GM12878 (cell line): ENCODE results near the gene PLCXD1. TPM values are rescaled to one million over a fixed set of nuclear protein-coding genes. Genes with fewer than 3 reads are reported as not detected.
"Not testable (repeated sequence)": the region's sequence is repeated elsewhere in the genome, so short reads cannot be mapped to it uniquely, and the experiment has no call there.

Experiments
- ATAC-seq: fragments of 200-7000 bp; cut with Tn5 transposase; 3 replicates; pipeline ENCODE4 v1.9.1; 2020; ENCODE audit warnings: mild to moderate bottlenecking, moderate library complexity
- BruUV-seq: library from RNA; stranded (reverse); fragments of 400-500 nt; replicated peaks from 2 replicates; lab custom pipeline; 2021; lab: Mats Ljungman, UMichigan
- CTCF ChIA-PET: fragments of 300-600 bp; sonication (Branson Sonifier 250); formaldehyde crosslinking; extraction: SDS; loops from one replicate; lab custom pipeline; 2021; ENCODE audit warnings: inconsistent platforms; lab: Yijun Ruan, JAX
- POLR2A ChIA-PET: fragments of 350-600 bp; formaldehyde crosslinking; extraction: SDS; loops from one replicate; lab custom pipeline; 2021; ENCODE audit warnings: inconsistent platforms; lab: Charles Lee
- RAD21 ChIA-PET: fragments of 300-600 bp; sonication (Branson Sonifier 250); formaldehyde crosslinking; loops from one replicate; lab custom pipeline; 2023; ENCODE audit warnings: antibody characterized with exemption; ENCODE audit not compliant: unreplicated experiment; lab: Charles Lee
- SMC1A ChIA-PET: fragments of 300-600 bp; sonication (Branson Sonifier 250); formaldehyde crosslinking; loops from one replicate; lab custom pipeline; 2023; ENCODE audit not compliant: unreplicated experiment, uncharacterized antibody; lab: Charles Lee
- DNase-seq: peaks from one replicate; pipeline ENCODE4 v3.0.0-alpha.2; 2011; ENCODE audit warnings: low read depth, low spot score
- FAIRE-seq: peaks from 3 replicates; lab custom pipeline; 2011; peaks lifted over from hg19 to GRCh38; lab: Jason Lieb, UNC
- H2AFZ ChIP-seq: 2 replicates; pipeline ENCODE4 v1.6.0; 2011; ENCODE audit warnings: low read depth, low read length, control low read depth; ENCODE audit not compliant: control insufficient read depth
- H3K27ac ChIP-seq: 2 replicates; pipeline ENCODE4 v1.5.1; 2011; ENCODE audit warnings: control low read depth; ENCODE audit not compliant: control insufficient read depth, insufficient read depth
- H3K27me3 ChIP-seq, 2 experiments: replicated peaks in 1 of 2; 2 replicates each; pipeline versions ENCODE4 v1.6.0 to v1.6.1; 2011; ENCODE audit warnings: low read length in 1 of 2; ENCODE audit not compliant: control insufficient read depth in 2 of 2, insufficient read depth in 2 of 2
- H3K36me3 ChIP-seq, 2 experiments: 2 replicates each; pipeline ENCODE4 v1.5.1; 2011; ENCODE audit warnings: low read length in 1 of 2; ENCODE audit not compliant: control insufficient read depth in 2 of 2, insufficient read depth in 2 of 2
- H3K4me1 ChIP-seq: 2 replicates; pipeline ENCODE4 v1.6.1; 2011; ENCODE audit warnings: mild to moderate bottlenecking, low read length, moderate library complexity, mixed read lengths; ENCODE audit not compliant: control insufficient read depth, insufficient read depth
- H3K4me2 ChIP-seq: 2 replicates; pipeline ENCODE4 v1.6.0; 2011; ENCODE audit warnings: control low read depth; ENCODE audit not compliant: control insufficient read depth, insufficient read depth
- H3K4me3 ChIP-seq: fragments of 200-600 bp; sonication (generic); 2 replicates; pipeline ENCODE4 v1.5.1; 2016
- H3K79me2 ChIP-seq: 2 replicates; pipeline ENCODE4 v1.6.0; 2011; ENCODE audit warnings: low read length; ENCODE audit not compliant: control insufficient read depth, insufficient read depth
- H3K9ac ChIP-seq: 2 replicates; pipeline ENCODE4 v1.8.0; 2011; ENCODE audit warnings: low read length, control low read depth, mixed read lengths; ENCODE audit not compliant: control insufficient read depth, insufficient read depth
- H3K9me3 ChIP-seq: replicated peaks from 3 replicates; pipeline ENCODE4 v1.5.1; 2011; ENCODE audit warnings: mild to moderate bottlenecking, low read length; ENCODE audit not compliant: control insufficient read depth, insufficient read depth
- H4K20me1 ChIP-seq: 2 replicates; pipeline ENCODE4 v1.6.0; 2011; ENCODE audit not compliant: control insufficient read depth, insufficient read depth
- ATF7 ChIP-seq: fragments of 450-650 bp; IDR thresholded peaks from 2 replicates; pipeline ENCODE4 v1.6.1; 2016; ENCODE audit warnings: low read depth, mild to moderate bottlenecking
- MLLT1 ChIP-seq: fragments of 450-650 bp; IDR thresholded peaks from 2 replicates; pipeline ENCODE4 v1.6.1; 2016; ENCODE audit warnings: mild to moderate bottlenecking
- NBN ChIP-seq: fragments of 450-650 bp; IDR thresholded peaks from 2 replicates; pipeline ENCODE4 v1.6.1; 2016
- WGBS: methylation state at CpG from one replicate; pipeline ENCODE4 v1.1.6; 2016; ENCODE audit warnings: low lambda C conversion rate; ENCODE audit not compliant: insufficient replicate concordance, insufficient coverage; ENCODE audit errors: missing lambda C conversion rate; 5-methylcytosine and 5-hydroxymethylcytosine counted together
- in situ Hi-C: fragments of 300-500 bp; cut with MboI; formaldehyde crosslinking; loops from 9 replicates; pipeline ENCODE4 v1.14.3; 2018; ENCODE audit warnings: mixed read lengths
- intact Hi-C: fragments of 100-400 bp; cut with micrococcal nuclease; formaldehyde crosslinking; loops from one replicate; pipeline ENCODE4 v1.14.2; 2022; ENCODE audit not compliant: unreplicated experiment
- polyA plus RNA-seq, 11 experiments: library from polyadenylated mRNA; depleted of rRNA in 4 of 11; unstranded in 6 of 11; stranded (reverse) in 5 of 11; fragments of >200 nt; fragmentation: Nextera tagmentation in 4 of 11; fragmentation: Illumina TruSeq in 1 of 11; extraction: Ambion mirVana in 4 of 11; extraction: Trizol in 1 of 11; gene quantifications; 1 replicate in 1 of 11; 2 replicates in 10 of 11; pipeline versions ENCODE4 v1.2.1 to v1.2.3, GENCODE V29; 2011 to 2016; ENCODE audit warnings: inconsistent platforms in 2 of 11, missing spikeins in 2 of 11, low read depth in 1 of 11
- total RNA-seq, 4 experiments: library from RNA; depleted of rRNA in 3 of 4; stranded (reverse); fragments of >200 nt in 3 of 4; fragmentation: Illumina TruSeq in 1 of 4; extraction: Trizol in 1 of 4; gene quantifications; 2 replicates each; pipeline versions ENCODE4 v1.2.1 to v1.2.3, GENCODE V29; 2013 to 2021

The PLCXD1 gene
- total and polyA plus RNA-seq, 10 of the 15 experiments (the other 5 are each of a cell fraction or from before 2014, with no cell fraction given), result 2.4 to 49.7 (median 18.0) TPM

DNA sequence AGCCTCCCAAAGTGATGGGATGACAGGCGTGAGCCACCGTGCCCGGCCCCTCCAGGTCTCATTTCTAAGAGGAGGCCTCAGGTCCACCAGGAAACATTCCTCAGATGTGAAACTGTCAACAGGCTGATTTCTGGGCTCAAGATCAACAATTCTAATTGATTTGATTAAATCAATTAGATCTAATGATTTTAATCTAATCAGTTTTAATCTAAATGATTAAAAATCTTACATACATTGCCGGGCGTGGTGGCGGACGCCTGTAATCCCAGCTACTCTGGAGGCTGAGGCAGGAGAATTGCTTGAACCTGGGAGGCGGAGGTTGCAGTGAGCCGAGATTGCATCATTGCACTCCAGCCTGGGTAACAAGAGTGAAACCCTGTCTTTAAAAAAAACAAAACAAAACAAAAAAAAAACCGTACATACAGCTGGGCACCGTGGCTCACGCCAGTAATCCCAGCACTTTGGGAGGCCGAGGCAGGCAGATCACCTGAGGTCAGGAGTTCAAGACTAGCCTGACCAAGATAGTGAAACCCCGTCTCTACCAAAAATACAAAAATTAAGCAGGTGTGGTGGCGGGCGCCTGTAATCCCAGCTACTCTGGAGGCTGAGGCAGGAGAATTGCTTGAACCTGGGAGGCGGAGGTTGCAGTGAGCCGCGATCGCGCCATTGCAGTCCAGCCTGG lies 960 bp downstream of the PLCXD1 start:
- H3K79me2 ChIP-seq, SMC1A ChIA-PET, H3K9me3 ChIP-seq, RAD21 ChIA-PET, DNase-seq, H4K20me1 ChIP-seq, FAIRE-seq, ATAC-seq, in situ Hi-C loops, CTCF ChIA-PET, H3K9ac ChIP-seq, H3K27ac ChIP-seq, H3K27me3 ChIP-seq, H2AFZ ChIP-seq, BruUV-seq, POLR2A ChIA-PET, H3K36me3 ChIP-seq: not testable (repeated sequence)
- Histone ChIP-seq H3K4me1 (peaks cover 11% of the 10 kb centered on the region), H3K4me2 (peak overlapping the region; percentile 59; the same call in 1 of the 2 replicates), H3K4me3 (peak overlapping the region; percentile 29; the same call in 1 of the 2 replicates)
- intact Hi-C loops, result loop anchor here (5.0 kb wide), 1 partner anchor 35 kb away; the partner anchor contains the start of gene GTPBP6
- WGBS, result 81% methylated on average over 17 of the region's 21 CpGs
- TF ChIP-seq NBN, result peak; percentile 52; the same call in 1 of the 2 replicates
- TF ChIP-seq MLLT1, result peak; percentile 77
- TF ChIP-seq ATF7, result 0 out of 2 replicates have a peak, but pooled peaks have one; percentile 30
